WERI-Rb-1 (cell line): ENCODE data around the gene SGCA.

Source experiments
- DNase-seq: peaks from one replicate; pipeline ENCODE4 v3.0.0-alpha.2; 2020
- H3K27ac ChIP-seq: fragments of 250-450 bp; sonication (Bioruptor Pico); 2 replicates; pipeline ENCODE4 v1.5.1; 2020; ENCODE audit warnings: mild to moderate bottlenecking, moderate library complexity
- H3K27me3 ChIP-seq: fragments of 250-450 bp; sonication (Bioruptor Pico); 2 replicates; pipeline ENCODE4 v1.5.1; 2021; ENCODE audit warnings: mild to moderate bottlenecking, low read depth, moderate library complexity; ENCODE audit not compliant: insufficient read depth, severe bottlenecking
- H3K36me3 ChIP-seq: fragments of 250-450 bp; sonication (Bioruptor Pico); 2 replicates; pipeline ENCODE4 v1.5.1; 2020; ENCODE audit warnings: mild to moderate bottlenecking, moderate library complexity
- H3K4me3 ChIP-seq: 2 replicates; pipeline ENCODE4 v1.5.1; 2011; ENCODE audit warnings: low read depth, mild to moderate bottlenecking, control low read depth, low read length
- H3K9me3 ChIP-seq: fragments of 250-450 bp; sonication (Bioruptor Pico); 2 replicates; pipeline ENCODE4 v1.5.1; 2021; ENCODE audit warnings: mild to moderate bottlenecking, moderate library complexity; ENCODE audit not compliant: severe bottlenecking
- TF ChIP-seq, protein P1 (sequence below): IDR thresholded peaks from 2 replicates; pipeline ENCODE4 v1.5.1; 2011; ENCODE audit warnings: low read depth, mild to moderate bottlenecking, control low read depth, inconsistent platforms, low read length

SGCA gene

DNA sequence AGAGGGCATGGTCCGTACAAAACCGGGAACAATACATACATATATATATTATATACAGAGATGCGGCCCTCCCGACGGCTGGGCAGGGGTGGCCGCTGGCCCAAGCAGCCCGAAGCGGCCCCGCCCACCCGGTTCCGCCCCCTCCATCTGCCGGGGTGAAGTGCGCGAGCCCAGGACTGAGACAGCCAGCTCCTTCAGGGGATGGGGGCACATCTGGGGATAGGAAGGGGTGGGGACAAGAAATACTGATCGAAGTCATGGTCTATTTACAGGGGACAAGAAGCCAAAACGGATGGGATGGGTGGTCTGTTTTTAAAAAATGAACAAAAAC is 32.1 kb upstream of the SGCA start:
- peak; percentile 78 for DNase-seq
- Histone ChIP-seq H3K27me3 (no peaks in the 10 kb centered on the region), H3K9me3 (peaks cover 2% of the 10 kb centered on the region), H3K4me3 (no peak overlapping the region), H3K27ac (no peak overlapping the region), H3K36me3 (peaks cover 42% of the 10 kb centered on the region)
- TF ChIP-seq, protein P1, sequence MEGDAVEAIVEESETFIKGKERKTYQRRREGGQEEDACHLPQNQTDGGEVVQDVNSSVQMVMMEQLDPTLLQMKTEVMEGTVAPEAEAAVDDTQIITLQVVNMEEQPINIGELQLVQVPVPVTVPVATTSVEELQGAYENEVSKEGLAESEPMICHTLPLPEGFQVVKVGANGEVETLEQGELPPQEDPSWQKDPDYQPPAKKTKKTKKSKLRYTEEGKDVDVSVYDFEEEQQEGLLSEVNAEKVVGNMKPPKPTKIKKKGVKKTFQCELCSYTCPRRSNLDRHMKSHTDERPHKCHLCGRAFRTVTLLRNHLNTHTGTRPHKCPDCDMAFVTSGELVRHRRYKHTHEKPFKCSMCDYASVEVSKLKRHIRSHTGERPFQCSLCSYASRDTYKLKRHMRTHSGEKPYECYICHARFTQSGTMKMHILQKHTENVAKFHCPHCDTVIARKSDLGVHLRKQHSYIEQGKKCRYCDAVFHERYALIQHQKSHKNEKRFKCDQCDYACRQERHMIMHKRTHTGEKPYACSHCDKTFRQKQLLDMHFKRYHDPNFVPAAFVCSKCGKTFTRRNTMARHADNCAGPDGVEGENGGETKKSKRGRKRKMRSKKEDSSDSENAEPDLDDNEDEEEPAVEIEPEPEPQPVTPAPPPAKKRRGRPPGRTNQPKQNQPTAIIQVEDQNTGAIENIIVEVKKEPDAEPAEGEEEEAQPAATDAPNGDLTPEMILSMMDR, result no peak

DNA sequence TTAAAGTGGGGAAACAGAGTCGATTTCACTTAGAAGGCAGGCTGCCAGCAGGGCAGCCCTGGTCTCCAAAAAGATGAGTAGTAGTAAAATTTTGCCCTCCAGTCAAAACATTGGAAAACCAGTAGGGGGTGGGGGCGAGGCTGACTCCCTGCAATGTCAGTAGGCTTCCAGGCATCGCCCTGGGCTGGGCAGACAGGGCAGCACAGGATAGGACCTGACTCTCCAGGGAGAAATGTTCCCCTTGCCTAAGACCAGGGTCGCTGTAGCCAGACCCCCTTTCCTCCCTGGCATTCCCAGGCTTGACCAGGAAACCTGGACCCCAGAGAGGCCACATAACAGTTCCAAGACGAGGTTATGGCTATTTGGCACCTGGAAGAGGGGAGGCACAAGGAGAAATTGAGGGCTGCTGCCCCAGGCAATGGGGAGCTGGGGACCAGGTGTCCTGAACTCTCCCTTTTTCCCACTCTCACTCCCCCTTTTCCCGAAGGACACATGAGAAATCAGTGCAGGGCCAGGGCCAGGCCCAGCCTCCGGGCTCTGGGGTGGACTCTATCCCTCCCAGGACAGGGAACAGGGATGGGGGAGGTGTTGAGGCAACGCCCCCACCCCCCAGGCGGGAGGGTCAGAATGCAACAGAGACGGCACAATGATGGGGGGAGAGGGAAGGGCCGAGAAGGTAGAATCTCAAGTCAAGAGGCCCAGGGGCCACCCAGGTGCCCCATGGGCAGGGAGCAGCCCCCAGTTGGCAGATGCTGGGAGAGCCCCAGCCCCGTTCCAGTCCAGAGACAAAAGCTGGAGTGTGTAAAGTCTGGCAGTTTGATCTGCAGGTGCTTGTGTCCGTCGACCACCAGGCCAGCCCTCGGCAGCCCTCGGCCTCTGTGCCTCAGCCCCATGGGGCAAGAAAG is 31.3 kb upstream of the SGCA start:
- Histone ChIP-seq H3K9me3 (no peaks in the 10 kb centered on the region), H3K27ac (peak overlapping the region; percentile 11; the same call in 1 of the 2 replicates), H3K4me3 (no peak overlapping the region), H3K36me3 (peaks cover 49% of the 10 kb centered on the region), H3K27me3 (no peaks in the 10 kb centered on the region)
- no peak for DNase-seq
- TF ChIP-seq, protein P1, result peak; percentile 5; the same call in 1 of the 2 replicates

DNA sequence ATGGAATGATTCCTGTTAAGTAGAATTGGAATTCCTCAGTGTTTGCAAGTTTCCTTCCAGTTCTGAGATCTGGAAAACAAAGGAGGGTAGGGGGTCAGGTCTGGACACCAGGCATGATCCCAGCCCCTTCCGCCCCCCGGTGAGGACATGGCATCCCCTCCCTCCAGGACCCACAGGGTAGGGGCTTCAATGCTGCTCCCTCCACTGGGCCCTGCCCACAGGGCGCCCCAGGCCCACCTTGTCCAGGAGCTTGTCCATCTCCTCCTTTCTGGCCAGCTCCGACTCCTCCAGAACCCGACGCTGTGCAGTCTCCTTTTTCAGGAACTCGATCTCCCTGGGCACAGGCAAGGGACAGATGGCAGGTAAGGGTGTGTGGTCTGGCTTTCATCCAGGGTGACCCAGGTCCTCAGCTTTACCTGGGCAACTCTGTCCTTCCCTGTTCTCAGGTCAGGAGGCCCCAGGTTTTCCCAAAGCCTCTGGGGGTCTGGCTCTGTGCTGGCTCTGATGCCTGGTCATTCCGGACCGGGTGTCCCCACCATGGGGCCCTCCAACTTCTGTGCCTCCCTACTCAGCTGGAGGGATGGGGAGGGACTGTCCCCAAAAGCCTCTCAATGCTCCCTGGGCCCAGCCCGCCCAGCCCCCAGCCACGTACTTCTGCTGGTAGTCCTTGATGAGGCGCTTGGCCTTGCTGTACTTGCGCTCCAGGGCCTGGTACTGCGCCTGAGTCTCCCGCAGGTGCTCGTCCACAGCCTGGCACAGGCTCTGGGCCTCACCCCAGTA is 30.3 kb upstream of the SGCA start:
- TF ChIP-seq, protein P1, result no peak
- Histone ChIP-seq H3K36me3 (peaks cover 60% of the 10 kb centered on the region), H3K4me3 (no peak overlapping the region), H3K27me3 (no peaks in the 10 kb centered on the region), H3K27ac (no peak overlapping the region), H3K9me3 (no peaks in the 10 kb centered on the region)
- no peak for DNase-seq

DNA sequence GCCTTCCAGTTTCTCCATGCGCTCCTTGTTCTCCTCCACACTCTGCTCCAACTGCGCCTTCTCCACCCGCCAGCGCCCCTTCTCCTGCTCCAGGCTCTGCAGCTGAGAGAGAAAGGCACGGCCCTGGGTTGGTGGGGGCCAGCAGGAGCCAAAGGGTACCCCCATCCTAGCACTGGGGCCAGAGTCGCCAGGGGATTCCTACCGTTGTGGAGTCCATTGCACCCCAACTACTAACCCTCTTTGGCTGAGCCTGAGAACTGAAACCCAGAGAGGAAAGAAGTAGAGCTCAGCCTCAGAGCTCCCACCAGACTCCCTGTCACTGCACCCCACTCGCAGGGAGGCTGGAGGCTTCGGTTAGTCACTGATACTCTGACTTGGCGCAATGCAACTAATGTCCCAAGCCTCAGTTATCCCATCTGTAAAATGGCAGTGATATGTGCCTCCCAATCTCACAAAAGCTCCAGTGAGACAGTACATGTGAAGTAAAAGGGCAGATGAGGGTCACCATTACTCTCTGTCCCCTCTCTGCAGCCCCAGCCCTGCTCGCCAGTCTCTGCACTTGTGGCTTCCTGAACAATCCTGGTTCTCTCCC is 29.6 kb upstream of the SGCA start:
- no peak for DNase-seq
- Histone ChIP-seq H3K27ac (no peak overlapping the region), H3K4me3 (no peak overlapping the region), H3K9me3 (no peaks in the 10 kb centered on the region), H3K36me3 (peaks cover 66% of the 10 kb centered on the region), H3K27me3 (no peaks in the 10 kb centered on the region)
- TF ChIP-seq, protein P1, result no peak

DNA sequence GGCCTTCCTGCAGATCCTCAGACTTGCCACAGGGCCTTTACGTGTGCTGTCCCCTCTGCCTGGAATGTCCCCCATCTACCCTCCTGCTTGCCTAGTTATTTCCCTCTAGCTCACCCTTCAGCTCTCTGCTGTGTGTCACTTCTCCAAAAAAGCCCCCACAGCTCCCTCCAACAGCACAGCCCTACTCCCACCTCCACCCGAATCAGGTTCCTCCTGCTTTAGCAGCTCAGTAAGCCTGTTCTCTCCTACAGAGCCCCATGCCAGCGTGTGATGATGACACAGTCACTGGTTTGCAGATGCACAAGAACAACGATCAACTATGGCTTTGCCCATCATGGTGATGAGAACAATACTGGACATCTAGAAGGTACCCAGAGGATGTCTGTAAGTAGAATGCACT is 28.8 kb upstream of the SGCA start:
- Histone ChIP-seq H3K27me3 (no peaks in the 10 kb centered on the region), H3K4me3 (no peak overlapping the region), H3K27ac (no peak overlapping the region), H3K9me3 (no peaks in the 10 kb centered on the region), H3K36me3 (peaks cover 72% of the 10 kb centered on the region)
- TF ChIP-seq, protein P1, result no peak
- DNase-seq, result no peak
